ENCODE data around the gene APOM.

APOM gene

DNA sequence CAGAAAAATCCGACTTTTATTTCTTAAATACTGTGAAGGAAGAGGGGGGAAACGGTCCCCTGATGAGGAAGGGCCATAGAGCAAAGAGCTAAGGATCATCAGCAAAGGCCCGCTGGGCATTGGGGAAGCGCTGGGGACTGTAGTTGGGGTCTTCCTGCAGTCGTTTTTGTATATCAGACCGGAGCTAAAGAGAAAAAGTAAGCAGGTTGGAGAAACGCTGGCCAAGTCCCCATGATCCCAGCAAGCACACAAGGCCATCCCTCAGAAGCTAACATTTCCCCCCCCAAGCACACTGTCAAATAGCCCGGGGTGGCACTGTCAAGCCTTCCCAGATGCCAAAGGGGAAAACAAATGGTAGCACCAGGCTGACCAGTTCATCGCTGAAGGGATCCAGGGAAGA is 16.7 kb upstream of the APOM start:
- TF ChIP-seq, protein P1, sequence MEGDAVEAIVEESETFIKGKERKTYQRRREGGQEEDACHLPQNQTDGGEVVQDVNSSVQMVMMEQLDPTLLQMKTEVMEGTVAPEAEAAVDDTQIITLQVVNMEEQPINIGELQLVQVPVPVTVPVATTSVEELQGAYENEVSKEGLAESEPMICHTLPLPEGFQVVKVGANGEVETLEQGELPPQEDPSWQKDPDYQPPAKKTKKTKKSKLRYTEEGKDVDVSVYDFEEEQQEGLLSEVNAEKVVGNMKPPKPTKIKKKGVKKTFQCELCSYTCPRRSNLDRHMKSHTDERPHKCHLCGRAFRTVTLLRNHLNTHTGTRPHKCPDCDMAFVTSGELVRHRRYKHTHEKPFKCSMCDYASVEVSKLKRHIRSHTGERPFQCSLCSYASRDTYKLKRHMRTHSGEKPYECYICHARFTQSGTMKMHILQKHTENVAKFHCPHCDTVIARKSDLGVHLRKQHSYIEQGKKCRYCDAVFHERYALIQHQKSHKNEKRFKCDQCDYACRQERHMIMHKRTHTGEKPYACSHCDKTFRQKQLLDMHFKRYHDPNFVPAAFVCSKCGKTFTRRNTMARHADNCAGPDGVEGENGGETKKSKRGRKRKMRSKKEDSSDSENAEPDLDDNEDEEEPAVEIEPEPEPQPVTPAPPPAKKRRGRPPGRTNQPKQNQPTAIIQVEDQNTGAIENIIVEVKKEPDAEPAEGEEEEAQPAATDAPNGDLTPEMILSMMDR (conservative IDR thresholded peaks at IDR 0.05; ENCODE audit: low read depth, low read length): no peak
- DNase-seq (ENCODE audit: low read depth): no peak
- H3K4me3 ChIP-seq (ENCODE audit: low read depth, low read length): no peak overlapping the region

DNA sequence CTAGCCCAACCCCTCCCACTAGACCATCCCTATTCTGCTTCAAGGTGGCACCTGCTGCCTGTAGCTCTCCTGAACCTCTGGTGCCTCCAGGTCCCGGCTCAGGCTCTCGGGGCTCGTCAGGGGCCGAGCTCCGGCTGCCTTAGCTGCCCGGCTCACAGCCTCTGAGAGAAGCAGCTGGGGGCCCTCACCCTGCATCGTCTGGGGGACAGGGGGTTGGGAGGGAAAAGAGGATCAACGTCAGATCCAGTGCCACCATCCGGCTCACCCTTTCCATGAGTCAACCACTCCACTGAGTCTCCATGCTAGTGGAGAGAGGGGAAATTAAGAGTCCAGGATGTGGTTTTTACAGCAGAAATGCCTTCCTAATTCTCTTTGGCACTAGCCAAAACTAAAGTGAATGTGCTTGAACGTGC is 16.2 kb upstream of the APOM start:
- H3K4me3 ChIP-seq (ENCODE audit: low read depth, low read length): no peak overlapping the region
- DNase-seq (ENCODE audit: low read depth): peak; percentile 48
- TF ChIP-seq, protein P1 (conservative IDR thresholded peaks at IDR 0.05; ENCODE audit: low read depth, low read length): no peak

DNA sequence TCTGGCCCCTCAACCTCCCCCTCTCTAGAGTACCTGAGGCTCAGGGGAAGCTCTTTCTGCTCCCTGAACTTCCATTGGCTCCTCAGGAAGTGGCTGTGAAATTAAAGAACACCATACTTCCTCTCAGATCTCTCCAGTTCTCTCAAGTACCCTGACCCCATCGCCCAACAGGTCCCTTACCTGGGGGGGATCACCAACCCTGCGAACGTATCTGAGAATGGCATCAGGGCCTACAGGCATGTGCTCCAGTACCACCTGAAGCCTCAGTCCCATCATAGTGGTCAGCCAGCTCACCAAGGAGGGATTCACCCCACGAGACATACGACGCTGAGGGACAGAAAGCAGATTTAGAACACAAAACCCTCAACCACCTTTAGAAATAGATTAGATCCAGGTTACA is 15.1 kb upstream of the APOM start:
- TF ChIP-seq, protein P1 (conservative IDR thresholded peaks at IDR 0.05; ENCODE audit: low read depth, low read length): no peak
- no peak for DNase-seq (ENCODE audit: low read depth)
- no peak overlapping the region for H3K4me3 ChIP-seq (ENCODE audit: low read depth, low read length)

DNA sequence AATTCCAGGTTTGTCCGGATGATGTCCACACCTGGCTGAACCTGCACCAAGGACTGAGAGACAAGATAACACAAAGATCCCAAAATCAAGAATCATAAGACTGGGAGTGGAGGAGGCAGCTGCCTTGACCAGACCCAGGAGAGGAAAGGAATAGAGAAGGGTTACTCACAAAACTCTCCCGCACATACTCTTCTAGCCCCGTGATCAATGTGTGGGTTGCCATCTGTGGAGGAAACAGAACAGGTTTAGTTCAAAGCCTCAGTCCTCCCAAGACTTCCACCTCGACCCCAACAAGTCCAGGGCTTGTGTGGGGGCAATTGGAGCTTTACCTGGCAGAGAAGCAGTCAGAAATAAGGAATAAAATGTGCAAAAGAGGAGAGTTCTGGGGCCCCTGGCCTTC is 14.3 kb upstream of the APOM start:
- H3K4me3 ChIP-seq (ENCODE audit: low read depth, low read length): no peak overlapping the region
- no peak for DNase-seq (ENCODE audit: low read depth)
- TF ChIP-seq, protein P1 (conservative IDR thresholded peaks at IDR 0.05; ENCODE audit: low read depth, low read length): no peak

DNA sequence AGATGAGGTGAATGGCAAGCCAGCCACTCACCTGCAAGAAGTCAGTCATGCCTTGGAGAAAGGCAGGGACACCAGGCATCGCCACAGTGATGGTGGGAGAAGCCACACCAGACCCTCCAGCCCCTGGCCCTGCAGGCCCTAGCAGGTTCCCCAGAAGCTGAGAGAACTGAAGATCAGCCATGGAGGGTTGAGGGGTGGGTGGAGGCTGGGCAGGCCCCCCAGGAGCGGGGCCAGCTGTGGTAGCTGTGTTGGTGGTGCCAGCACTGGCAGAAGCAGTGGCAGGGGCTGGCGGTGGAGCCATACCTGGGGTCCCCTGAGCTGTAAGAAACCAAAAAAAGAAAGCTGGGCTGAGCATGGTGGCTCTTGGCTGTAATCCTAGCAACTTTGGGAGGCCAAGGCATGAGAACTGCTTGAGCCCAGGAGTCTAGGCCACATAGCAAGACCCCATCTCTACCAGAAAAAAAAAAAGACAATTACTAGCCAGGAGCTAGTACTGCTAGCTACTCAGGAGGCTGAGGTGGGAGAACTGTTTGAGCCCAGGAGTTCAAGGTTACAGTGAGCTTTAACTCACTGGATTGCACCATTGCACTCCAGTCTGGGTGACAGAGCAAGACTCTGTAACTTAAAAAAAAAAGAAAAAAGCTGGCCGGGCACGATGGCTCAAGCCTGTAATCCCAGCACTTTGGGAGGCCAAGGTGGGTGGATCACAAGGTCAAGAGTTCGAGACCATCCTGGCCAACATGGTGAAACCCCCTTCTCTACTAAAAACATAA is 12.7 kb upstream of the APOM start:
- no peak overlapping the region for H3K4me3 ChIP-seq (ENCODE audit: low read depth, low read length)
- DNase-seq (ENCODE audit: low read depth): no peak
- TF ChIP-seq, protein P1 (conservative IDR thresholded peaks at IDR 0.05; ENCODE audit: low read depth, low read length): no peak

DNA sequence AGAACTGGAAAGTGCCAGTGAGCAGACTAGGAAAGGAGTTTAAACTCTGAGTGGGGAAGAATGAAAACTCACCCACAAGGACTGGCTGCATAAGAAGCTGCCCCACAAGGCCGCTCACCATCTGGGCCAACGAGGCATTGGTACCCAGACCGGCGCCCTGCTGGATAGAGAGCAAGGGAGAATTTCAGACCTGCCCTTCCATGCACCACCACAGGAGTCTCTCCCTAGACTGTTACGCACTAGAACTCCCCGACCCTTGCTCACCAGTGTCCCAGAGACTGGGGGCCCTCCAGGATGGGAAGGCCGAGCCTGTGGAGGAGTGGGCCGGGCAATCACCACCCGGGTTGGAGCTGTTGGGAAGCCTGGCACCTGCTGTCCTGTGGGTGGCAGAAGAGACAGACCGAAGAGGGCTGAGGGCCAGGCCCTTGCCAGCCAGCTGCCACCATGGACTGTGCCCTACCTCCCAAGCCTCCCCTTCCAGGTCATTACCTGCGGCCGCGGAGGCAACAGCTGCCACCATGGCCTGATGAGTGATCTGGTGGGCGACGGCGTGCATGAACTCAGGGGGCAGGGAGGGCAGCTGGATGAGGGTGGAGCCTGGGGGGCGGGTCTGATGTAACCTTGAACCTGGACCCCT is 11.8 kb upstream of the APOM start:
- DNase-seq (ENCODE audit: low read depth): no peak
- no peak overlapping the region for H3K4me3 ChIP-seq (ENCODE audit: low read depth, low read length)
- TF ChIP-seq, protein P1 (conservative IDR thresholded peaks at IDR 0.05; ENCODE audit: low read depth, low read length): no peak

DNA sequence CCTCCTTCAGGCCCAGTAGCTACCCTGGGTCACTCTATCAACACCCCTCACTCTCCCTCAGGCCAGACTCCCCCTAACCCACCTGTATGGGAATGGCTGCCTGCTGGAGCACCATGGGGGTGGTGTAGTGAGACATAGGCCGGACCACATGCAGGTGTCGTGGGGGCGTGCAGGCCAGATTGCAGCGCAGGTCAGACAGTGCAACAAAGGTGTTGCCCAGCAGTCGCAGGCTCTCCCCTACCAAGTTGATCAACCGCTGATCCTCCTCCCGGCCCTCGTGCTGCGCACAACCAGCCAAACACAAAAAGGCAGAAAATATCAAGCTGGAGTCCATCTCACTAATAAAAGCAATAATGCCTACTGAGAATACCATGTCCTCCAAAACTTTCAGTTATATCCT is 10.4 kb upstream of the APOM start:
- no peak overlapping the region for H3K4me3 ChIP-seq (ENCODE audit: low read depth, low read length)
- no peak for DNase-seq (ENCODE audit: low read depth)
- TF ChIP-seq, protein P1 (conservative IDR thresholded peaks at IDR 0.05; ENCODE audit: low read depth, low read length): no peak
